GM18867 (cell line): ENCODE results near the gene DDX51.
"Not testable (repeated sequence)": the region's sequence is repeated elsewhere in the genome, so short reads cannot be mapped to it uniquely, and the experiment has no call there.

Experiments
- ATAC-seq: cut with Tn5 transposase; IDR thresholded peaks from one replicate; pipeline ENCODE4 v1.9.1; 2021; ENCODE audit warnings: mild to moderate bottlenecking, moderate library complexity; ENCODE audit not compliant: unreplicated experiment

Gene DDX51

DNA sequence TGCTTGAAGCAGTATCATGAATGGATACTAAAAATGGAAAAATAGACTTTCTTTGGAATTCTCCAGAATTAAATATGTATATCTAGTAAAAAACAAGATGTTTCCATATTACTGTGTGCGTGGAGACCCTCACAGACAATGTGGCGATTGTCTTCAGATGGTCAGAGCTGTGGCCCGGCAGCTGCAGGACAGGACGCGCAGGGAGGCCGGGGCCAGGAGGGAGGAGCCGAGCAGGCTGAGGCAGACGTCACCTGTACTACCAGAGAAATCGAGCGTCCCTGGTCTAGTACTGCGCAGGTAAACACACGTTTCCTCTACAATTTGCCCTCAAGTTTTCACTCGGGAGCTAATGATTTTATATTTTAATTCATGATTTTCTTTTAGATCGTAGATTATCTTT is 22.8 kb downstream of the DDX51 start:
- no peak for ATAC-seq

DNA sequence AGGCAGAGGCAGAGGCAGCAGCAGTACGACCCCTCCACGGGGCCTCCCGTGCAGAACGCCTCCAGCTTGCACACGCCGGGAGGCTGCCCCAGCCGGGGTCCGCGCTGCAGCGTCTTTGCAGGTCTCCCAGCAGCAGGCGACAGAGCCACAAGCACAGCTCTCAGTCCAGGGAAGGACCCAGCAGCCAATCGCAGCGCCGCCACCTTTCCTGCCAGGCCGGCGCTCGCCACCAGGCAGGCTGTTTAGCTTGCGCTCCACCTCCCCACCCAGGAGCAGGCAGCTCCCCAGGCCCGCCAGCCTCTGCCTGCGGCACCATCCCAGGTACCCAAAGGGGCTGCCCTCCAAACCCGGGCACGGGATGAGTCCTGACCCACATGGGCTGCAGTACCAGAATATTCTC is 25.2 kb downstream of the DDX51 start:
- ATAC-seq: no peak

DNA sequence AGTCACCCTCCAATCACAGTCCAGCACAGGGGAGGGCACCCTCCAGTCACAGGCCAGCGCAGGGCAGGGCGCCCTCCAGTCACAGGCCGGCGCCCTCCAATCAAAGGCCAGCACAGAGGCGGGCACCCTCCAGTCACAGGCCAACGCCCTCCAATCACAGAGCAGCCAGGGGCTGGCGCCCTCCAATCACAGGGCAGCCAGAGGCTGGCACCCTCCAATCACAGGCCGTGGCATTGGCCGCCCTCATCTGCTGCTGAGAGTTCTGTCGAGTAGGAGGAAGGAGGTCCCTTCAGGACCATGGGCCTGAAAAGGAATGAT is 26.6 kb downstream of the DDX51 start:
- ATAC-seq: no peak

DNA sequence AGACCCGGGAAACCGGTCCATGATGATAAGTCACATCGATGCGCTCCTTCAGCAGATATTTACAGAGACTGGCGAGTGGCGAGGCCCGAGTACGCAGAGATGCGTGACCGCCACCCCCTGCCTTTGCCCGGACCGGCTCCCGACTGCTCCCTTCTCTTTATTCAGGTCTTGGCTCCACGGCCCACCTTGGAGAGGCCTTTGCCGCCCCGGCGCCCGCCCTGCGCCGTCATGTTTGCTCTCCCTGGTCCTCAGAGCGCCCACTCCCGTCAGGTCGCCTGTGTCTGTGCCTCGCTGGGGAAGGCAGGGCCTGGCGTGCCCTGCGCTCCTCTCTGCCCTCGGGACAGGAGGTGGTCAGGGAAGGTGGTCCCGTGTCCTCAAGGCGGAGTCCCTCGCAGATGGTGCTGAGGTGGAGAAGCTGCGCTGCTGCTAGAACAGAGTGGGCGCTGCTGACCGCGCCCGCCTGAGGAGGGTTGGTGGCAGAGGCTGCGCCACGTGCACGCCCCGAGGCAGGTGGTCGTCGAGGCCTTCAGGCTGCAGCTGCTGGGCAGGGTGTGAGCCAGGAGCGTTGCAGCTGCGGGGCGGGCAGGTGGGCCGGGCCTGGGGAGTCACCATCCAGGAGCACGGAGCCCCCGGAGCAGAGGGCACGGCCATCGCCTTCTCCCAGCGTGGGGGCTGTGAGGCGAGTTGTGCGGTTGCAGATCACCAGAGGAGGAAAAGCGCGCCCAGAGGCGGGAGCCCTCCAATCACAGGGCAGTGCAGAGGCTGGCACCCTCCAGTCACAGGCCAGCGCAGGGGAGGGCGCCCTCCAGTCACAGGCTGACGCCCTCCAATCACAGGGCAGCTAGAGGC is 27.2 kb downstream of the DDX51 start:
- ATAC-seq: no peak

DNA sequence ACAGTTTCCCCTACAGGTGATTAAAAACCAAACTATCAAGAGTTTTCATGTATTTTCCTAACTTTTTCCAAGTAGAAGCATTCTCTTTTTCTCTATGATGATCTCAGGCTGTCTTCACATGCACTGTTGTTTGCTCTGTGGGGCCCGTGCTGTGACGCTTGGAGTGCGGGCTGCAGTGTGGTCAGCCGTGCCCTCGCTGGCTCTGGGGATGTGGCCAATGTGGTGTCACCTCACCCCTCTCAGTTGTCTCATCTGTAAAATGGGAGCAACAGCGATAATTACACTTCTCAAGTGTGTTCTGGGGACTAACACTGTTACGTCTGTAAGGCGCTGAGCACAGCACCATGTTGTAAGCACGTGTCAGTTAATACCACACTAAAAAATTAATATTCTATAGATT is 28.6 kb downstream of the DDX51 start:
- no peak for ATAC-seq

DNA sequence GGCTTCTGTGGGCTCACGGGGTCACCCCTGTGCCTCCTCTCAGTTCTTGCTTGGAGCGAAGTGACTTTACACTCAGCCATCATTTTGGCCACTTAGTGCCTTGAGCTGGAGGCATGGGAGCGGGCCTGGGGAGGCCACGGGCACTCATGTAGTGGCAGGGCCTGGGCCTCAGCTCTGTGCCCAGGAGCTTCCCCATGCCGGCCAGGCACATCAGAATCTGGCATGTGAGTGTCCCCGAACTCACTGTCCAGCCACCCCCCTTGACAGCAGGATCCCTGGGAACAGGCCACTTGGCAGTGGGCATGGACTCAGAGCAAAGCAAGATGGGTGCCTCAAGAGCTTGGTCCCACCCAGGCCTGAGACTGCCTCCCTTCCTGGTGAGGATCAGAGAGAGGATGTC is 29.5 kb downstream of the DDX51 start:
- no peak for ATAC-seq

DNA sequence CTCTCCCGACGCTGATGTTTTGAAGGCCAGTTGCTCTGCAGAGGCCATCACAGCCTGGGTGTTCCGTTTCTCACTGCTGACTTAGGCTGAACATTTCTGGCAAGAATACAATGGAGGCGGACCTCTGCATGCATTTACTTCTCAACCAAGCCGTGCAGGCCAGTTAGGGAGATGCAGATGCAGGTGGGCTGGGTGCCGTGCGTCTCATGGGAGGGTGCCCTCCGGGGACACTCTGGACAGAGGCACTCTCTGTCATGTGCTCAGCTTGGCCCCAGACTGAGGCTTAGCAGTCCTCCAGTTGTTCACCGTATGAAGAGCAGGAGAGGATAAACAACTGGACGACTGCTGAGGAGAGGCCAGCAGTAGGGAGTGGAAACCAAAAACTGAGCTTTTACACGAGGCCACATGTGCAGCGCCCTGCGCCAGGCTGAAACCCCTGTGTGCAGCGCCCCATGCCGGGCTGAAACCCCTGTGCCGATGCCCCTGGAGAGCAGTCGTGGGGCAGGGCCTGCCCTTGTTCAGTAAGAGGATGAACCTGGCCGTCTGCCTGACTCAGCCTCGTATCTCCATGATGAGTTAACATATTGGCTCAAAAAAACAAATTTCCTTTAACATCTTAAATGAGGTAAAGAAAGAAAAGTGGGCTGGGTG is 32.3 kb downstream of the DDX51 start:
- ATAC-seq: no peak

DNA sequence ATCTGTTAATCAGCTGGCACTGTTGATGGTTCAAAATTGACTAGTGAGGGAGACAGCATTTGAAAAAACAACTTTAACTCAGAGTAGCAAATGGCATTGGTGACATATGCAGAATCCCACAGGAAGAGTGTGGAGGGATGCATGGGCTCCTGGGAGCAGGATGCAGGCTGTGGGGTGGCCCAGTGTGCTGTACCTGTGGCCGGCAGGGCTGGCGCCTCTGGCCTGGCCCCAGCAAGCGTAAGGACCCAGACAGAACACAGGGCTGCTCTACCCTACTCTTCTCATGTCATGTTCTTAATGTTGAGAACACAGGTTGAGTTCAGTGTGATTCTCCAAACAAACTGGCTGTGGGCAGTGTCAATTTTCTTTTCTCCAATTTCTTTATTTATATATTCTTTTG is 33.4 kb downstream of the DDX51 start:
- ATAC-seq: no peak

DNA sequence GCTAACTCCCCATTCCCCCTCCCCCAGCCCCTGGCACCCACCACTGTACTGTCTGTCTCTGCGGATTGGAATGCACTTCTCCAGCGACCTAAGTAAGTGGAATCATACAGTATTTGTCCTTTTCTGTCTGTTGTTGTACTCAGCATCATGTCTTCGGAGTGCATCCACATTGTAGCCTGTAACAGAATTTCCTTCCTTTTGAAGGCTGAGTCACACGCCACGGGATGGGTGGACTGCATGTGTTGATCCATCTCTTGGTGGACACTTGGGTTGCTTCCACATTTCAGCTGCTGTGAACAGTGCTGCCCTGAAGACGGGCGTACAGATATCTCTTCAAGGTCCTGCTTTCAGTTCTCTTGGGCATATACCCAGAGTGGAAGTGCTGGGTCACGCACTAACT is 34.4 kb downstream of the DDX51 start:
- ATAC-seq: no peak

DNA sequence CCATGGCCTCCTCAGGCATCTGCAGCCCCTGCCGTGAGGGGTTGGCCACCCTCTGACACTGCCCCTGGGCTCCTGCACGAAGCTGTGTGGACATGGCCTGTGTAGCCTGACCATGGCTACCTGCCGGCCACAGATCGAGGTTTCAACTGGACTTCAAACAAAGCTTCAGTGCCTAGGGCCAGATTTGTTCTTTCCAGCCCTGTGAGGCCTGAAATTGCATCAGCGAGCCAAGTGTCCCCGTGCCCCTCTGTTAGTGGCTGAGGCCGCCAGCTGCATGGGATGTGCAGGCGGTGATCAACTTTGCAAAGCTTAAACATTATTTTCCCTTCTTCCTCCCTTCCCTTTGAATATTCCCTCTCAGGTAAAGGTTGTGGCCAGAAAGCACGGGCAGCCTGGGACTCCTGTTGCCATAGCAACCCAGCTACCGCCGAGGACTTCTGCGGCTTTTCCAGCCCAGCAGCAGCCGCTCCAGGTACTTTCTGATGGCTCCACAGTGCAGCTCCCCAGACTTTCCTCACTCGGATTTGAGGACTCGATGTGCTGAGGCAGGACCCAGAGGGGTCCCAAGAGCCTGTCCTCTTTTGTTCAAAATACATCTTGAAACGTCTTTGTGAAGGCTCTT is 35.8 kb downstream of the DDX51 start:
- no peak for ATAC-seq

DNA sequence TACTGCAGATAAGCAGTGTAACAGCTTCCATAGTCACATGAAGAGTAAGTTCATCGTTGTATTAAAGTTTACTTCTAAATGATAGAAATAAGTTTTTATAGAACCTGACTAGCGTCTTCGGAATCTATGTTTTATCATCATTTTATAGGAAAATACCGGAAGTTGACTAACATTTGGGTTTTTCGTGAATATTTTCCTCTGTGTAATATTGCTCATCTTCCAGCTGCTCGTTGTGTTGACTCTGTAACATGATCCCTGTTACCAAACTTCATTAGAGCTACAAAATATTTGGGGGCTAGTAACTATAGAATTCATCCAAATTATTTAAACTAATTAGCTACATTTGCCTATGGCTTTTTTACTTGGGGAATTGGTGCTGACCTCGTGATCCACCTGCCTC is 37.2 kb downstream of the DDX51 start:
- ATAC-seq: no peak

DNA sequence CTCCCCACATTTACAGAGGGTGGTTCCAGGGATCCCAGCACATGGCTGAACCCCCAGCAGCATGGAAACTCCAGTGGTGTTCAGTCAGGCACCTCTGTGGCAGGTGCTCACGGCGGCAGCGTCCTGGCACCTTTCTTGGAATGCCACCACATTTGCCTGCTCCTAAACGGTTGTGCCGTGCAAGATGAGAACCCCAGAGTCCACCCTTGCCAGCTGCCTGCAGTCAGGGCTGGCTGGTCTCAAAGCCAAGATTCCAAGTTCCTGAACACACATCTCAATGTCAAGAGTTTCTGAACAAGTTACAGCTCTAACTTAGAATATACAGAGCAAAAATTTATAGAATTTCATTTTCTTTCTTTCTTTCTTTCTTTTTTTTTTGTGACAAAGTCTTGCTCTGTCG is 38.7 kb downstream of the DDX51 start:
- ATAC-seq: no peak

DNA sequence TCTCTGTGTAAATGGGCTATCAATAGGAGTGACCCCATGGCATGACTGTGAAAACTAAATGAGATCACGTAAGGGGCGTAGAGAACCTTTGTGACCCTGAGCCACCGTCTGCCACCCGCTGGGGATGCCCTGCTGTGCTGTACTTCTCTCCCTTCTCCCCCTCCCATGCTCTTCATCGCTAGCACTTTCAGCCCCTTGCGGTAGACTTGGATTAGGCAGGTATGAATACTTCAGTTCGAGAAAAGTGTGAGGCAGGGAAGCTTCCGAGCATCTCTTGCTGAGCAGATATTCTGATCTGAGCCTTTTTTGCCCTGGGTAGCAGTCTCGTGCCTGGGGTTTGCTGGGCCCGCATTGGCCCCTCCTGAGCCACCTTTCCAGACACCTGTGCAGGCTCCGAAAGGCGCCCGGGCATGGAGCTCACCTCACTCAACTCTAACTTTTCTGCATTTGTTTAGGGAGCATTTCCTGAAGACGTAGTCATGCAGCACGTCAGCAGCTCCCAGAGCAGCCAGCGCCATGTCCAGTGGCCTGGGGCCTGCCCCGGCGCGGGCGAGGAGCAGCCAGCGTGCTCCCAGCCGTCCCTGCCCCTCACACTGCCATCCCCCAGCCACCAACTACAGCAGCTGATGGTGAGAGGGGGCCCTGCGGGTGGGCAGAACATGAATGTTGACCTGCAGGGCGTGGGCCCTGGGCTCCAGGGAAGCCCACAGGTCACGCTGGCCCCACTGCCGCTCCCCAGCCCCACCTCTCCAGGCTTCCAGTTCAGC is 40.4 kb downstream of the DDX51 start:
- ATAC-seq: no peak

DNA sequence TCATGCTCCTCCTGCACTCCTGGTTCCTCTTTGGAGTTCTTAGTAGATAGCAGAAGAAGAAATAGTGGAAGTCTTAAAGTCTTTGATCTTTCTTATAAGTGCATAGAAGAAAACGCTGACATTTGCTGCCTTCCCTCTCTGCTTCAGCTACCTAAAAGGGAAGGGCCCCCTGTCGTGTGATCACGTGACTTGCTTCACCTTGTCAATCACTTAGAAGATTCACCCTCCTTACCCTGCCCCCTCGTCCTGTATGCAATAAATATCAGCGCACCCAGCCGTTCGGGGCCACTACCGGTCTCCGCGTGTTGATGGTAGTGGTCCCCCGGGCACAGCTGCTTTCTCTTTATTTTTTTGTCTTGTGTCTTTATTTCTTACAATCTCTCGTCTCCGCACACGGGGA is 41.0 kb downstream of the DDX51 start:
- ATAC-seq: not testable (repeated sequence)

DNA sequence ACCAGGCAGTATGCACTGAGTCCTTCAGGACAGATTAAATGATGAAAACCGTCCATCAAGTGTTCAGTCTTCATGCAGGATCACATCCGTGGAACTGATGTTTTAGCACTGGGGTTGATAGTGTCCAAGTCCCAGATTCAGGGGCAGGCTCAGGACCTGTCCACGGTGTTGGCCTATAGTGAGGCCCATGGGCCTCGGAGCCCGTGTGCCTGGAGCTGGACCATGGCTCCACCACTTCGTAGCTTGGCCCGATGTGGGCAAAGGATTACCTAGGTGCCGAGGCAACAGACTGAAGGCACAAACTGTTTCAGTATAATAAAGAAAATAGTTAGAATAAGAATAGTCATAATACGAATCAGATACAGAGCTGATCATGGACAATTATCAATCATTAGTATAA is 41.8 kb downstream of the DDX51 start:
- ATAC-seq: no peak

DNA sequence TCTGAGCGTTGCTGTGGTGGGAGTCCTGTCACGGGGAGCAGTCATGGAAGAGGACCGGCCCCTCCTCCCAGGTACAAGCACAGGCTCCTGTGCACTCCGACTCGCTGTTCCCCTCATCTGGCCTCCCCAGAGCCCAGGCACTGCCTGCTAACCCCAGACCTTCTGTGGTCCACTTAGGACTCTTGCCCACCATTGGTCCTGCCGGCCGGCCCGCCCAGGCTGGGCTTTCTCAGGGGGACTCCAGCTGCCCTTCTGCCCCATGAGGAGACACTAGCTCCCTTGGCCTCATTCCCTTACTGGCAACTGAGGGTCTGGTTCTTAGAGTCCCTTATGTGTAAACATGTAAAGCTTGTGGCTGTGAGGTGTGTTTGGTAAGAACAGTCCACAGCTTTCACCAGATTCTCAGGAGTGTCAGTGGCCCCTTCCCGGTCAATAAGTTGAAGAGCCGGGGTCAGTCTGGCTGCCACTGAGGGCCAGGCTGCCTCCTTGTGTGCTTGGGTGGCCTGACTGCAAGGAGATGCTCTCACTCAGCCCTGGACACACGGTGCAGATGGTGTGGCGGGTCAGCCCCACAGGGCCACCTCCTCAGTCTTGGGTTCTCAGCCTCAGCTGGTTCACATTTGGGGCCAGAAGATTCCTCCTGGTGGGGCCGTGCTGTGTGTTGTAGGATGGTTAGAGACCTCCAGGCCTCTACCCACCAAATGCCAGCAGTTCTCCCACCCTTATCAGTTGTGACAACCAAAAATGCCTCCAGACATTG is 43.6 kb downstream of the DDX51 start:
- no peak for ATAC-seq

DNA sequence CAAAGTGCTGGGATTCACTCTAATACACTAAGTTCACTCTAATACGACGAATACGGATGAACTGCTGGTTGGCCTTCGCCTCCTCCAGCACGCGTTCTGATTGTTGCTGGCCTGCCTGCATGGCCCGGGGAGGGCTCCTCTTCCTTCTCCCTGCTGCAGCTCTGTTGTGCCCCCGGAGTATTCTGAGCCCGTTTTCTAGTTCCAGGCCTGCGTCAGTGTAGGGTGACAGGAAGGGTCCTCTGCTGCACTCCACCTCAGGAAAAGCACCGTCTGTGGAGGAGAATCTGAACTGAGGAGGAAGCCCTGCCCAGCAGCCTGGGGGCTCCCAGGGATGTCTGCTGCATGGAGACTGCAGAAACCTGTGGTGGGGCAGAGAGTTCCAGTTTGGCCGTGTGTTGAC is 44.4 kb downstream of the DDX51 start:
- ATAC-seq: no peak

DNA sequence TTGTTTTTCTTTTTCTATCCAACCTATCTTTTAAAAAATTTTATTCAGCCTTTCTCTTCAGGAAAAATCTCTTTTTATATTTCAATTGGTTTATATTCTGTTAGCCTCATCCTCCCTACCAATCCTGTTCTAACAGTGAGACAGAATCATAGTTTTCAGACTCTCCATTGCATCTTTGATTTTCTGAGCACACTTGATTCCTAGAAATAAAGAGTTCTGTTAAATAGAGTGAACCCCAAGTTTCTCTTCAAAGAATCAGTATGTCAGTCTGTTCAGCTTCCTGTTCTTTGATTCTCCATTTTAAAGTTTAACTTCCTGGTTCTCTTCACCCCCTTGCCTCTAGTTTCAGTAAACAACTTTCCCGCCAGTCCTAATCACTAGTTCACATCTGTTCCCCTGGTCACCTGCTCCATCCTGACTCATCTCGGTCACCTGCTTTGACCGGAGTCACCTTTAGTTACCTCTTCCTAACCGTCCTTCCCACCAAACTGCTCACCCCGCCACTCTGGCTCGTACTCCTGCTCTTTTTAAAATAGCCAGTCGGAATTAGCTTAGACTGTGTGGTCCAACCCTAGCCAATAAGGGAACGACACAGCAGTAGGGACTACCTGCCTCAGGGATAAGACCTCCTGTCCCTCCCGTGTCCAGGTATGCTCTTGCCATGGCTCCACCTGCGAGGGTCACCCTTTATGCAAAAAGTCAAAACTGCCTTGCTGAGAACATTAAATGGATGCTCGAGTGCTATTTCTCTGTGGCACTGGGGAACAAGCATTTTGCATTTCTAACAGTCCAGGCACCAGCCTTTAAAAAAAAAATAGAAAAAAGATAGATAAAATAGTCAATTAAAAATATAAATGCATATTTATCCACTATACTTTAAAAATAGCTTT is 48.4 kb downstream of the DDX51 start:
- ATAC-seq: no peak

DNA sequence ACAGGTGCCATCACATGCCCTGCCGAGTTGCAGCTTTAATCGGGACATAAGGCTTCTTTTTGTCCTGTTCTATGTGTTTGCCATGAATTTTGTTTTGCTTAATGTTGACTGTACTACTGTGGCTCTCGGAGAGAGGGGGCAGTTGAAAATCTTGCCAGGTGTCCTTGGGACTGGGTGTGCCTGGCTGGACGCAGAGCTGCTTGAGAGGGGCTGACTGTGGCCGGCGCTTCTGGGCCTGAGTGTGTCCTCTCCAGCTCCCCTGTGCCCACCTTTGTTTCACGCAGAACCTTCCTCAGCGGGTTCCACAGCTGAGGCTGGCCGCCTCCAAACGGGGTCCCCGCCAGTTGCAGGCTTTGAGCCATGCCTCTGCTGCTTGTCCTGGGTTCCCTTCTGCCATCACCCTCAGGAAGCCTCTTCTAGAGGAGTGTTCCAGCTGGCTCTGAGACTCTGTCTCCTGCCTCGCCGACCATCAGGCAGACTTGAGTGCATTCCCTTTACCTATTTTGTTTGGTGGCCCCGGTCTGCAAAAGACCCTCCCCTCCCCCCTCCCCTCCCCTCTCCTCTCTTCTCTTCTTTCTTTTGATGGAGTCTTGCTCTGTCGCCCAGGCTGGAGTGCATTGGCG is 49.7 kb downstream of the DDX51 start:
- ATAC-seq: no peak
